Placental pericyte (primary cell): ENCODE measurements around the gene BANP. TPM values are rescaled to one million over a fixed set of nuclear protein-coding genes. Genes with fewer than 3 reads are reported as not detected.

Experiments
- small RNA-seq: library from RNA; depleted of rRNA; stranded (forward); fragments of <200 nt; gene quantifications from one replicate; pipeline ENCODE3, GENCODE V24; 2012; ENCODE audit warnings: low replicate concordance
- total RNA-seq: library from RNA; depleted of rRNA; stranded (reverse); fragments of >200 nt; gene quantifications from 2 replicates; pipeline ENCODE4 v1.2.3, GENCODE V29; 2012

Gene BANP
- 39.0 and 39.5 TPM in 2 replicates for total RNA-seq

GRCh38 chr16:87950765-87951551, at the start of gene BANP:
Gene BANP (plus strand): TSS chr16:87951434. CDS start chr16:87975116, 23,682 bp downstream.

GRCh38 chr16:87936375-87937230, 14.6 kb upstream of the BANP start, which contains the start of gene CA5A:
Gene CA5A (minus strand): TSS chr16:87936529. CDS start chr16:87936450, 79 bp downstream.

Small RNAs within 50 kb of the gene (small RNA-seq; reads per million reads assigned to genes)
- gene AC127455.1: not detected

Other genes starting within 250 kb of the BANP start
- gene KLHDC4, start 185.4 kb upstream of the BANP start, total RNA-seq: 29.3 and 33.0 TPM in 2 replicates
- gene SLC7A5, start 81.9 kb upstream of the BANP start, total RNA-seq: 89.9 and 93.4 TPM in 2 replicates
- not detected in 2 replicates for gene CA5A, start 14.9 kb upstream of the BANP start, total RNA-seq